C4-2B (cell line): ENCODE data around the gene NR3C1.

Experiments
- ZFX ChIP-seq: fragments of 450-650 bp; IDR thresholded peaks from 2 replicates; pipeline ENCODE4 v1.6.1; 2017
- TF ChIP-seq, protein P1 (sequence below): fragments of 450-650 bp; conservative IDR thresholded peaks from 2 replicates; pipeline ENCODE4 v1.5.1; 2017; ENCODE audit warnings: mild to moderate bottlenecking

DNA sequence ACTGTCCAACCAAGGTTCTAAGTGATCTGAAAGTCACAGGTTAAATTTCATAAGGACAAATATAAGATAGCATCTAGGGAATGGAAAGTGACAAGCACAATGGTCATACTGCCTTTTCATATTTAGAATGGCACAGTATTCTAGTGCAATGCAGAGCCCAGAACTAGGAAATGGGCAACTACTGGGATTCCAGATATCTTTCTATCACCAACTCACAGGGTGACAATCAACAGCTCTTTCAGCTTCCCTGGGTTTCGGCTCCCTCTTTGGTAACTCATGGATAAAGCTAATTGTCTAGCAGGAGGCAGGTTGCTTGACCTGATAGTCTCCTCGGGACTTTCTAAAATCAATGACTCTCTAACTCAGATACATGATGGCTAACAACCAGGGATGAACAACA, 60.4 kb downstream of the NR3C1 start:
- TF ChIP-seq, protein P1, sequence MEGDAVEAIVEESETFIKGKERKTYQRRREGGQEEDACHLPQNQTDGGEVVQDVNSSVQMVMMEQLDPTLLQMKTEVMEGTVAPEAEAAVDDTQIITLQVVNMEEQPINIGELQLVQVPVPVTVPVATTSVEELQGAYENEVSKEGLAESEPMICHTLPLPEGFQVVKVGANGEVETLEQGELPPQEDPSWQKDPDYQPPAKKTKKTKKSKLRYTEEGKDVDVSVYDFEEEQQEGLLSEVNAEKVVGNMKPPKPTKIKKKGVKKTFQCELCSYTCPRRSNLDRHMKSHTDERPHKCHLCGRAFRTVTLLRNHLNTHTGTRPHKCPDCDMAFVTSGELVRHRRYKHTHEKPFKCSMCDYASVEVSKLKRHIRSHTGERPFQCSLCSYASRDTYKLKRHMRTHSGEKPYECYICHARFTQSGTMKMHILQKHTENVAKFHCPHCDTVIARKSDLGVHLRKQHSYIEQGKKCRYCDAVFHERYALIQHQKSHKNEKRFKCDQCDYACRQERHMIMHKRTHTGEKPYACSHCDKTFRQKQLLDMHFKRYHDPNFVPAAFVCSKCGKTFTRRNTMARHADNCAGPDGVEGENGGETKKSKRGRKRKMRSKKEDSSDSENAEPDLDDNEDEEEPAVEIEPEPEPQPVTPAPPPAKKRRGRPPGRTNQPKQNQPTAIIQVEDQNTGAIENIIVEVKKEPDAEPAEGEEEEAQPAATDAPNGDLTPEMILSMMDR = no peak
- no peak for TF ChIP-seq ZFX
